ENCODE data around the gene CLDN25. TPM values are rescaled to one million over a fixed set of nuclear protein-coding genes. Genes with fewer than 3 reads are reported as not detected.

CLDN25 gene
- total and polyA plus RNA-seq, 2 experiments from 2014 or later = not detected

GRCh38 chr11:113781682-113782081 lies 2.1 kb downstream of the CLDN25 start (continued):
- TF ChIP-seq ETS1 (IDR thresholded peaks at IDR 0.05) = no peak
- TF ChIP-seq REST (IDR thresholded peaks at IDR 0.05; ENCODE audit: unreplicated experiment) = no peak
- no peak for TF ChIP-seq CTCF (conservative IDR thresholded peaks at IDR 0.05; ENCODE audit: low read depth in 2 of 2)

- H3K4me1 Mint-ChIP-seq = no peaks in the 10 kb centered on the region
- no peaks in the 10 kb centered on the region for H3K27me3 Mint-ChIP-seq (ENCODE audit: insufficient read depth, low read depth, poor library complexity)
- no peak overlapping the region for H3K4me3 Mint-ChIP-seq
- no peaks in the 10 kb centered on the region for H3K79me2 ChIP-seq (replicated peaks; ENCODE audit: insufficient read depth)
- no peak overlapping the region for H3K4me2 ChIP-seq
- DNase-seq (ENCODE audit: low spot score) (no peak), ATAC-seq (no peak)
- H3K4me3 ChIP-seq = no peak overlapping the region
- no peaks in the 10 kb centered on the region for H4K20me1 ChIP-seq (replicated peaks; ENCODE audit: insufficient read depth)
- H3K9me2 ChIP-seq (ENCODE audit: insufficient read depth) = no peaks in the 10 kb centered on the region
- no peak overlapping the region for H3K27ac ChIP-seq (ENCODE audit: low read depth)
- H3F3A ChIP-seq (replicated peaks; ENCODE audit: low read depth) = no peaks in the 10 kb centered on the region
- H2AFZ ChIP-seq = no peak overlapping the region
- H3K9me3 Mint-ChIP-seq = no peaks in the 10 kb centered on the region
- no peaks in the 10 kb centered on the region for H3K36me3 ChIP-seq (ENCODE audit: insufficient read depth)
- no peaks in the 10 kb centered on the region for H3K27me3 ChIP-seq (ENCODE audit: insufficient read depth)
- no peaks in the 10 kb centered on the region for H3K4me1 ChIP-seq (ENCODE audit: insufficient read depth)
- no peak overlapping the region for H3K27ac Mint-ChIP-seq
- no peaks in the 10 kb centered on the region for H3K36me3 Mint-ChIP-seq (ENCODE audit: low read depth)
- TF ChIP-seq ZNF114 (CRISPR knock-in tag; IDR thresholded peaks at IDR 0.05) = no peak
- no peak for TF ChIP-seq ETS1 (IDR thresholded peaks at IDR 0.05)
- TF ChIP-seq NANOG (IDR thresholded peaks at IDR 0.05; ENCODE audit: borderline replicate concordance) = no peak
- no peak for TF ChIP-seq ZNF462 (CRISPR knock-in tag; IDR thresholded peaks at IDR 0.05)
- TF ChIP-seq STAT1 (IDR thresholded peaks at IDR 0.05; ENCODE audit: unreplicated experiment) = no peak
Observed at GRCh38 chr11:113782134-113782533, 2.5 kb downstream of the CLDN25 start.

Measured in GM23338 (cell line).